Stimulated activated CD8-positive, alpha-beta memory T cell treated with anti-CD3 and anti-CD28 coated beads, Interleukin-12 subunit alpha, Interleukin-12 subunit beta, amount 100 ng/mL, for 1 hour (primary cell): Measurements from ENCODE around the gene HTT.
A peak's percentile ranks its signal among the peaks of the same experiment; 100 is the strongest.
"Not testable (repeated sequence)": the region's sequence is repeated elsewhere in the genome, so short reads cannot be mapped to it uniquely, and the experiment has no call there.

Experiments
- DNase-seq: peaks from one replicate; pipeline ENCODE4 v3.0.0-alpha.2; 2020; ENCODE audit warnings: low read depth

HTT gene

GRCh38 chr4:3046162-3046561, 28.3 kb upstream of the HTT start:
- no peak for DNase-seq

- no peak for DNase-seq
Observed at GRCh38 chr4:3046623-3047022, 27.9 kb upstream of the HTT start.

- peak; percentile 44 for DNase-seq
Observed at GRCh38 chr4:3047464-3048286, 26.8 kb upstream of the HTT start.

GRCh38 chr4:3051141-3051897, 23.2 kb upstream of the HTT start:
- not testable (repeated sequence) for DNase-seq

- no peak for DNase-seq
Observed at GRCh38 chr4:3054169-3054759, 20.2 kb upstream of the HTT start.

- no peak for DNase-seq
Observed at GRCh38 chr4:3059943-3060342, 14.5 kb upstream of the HTT start.

GRCh38 chr4:3060946-3061345, 13.5 kb upstream of the HTT start:
- no peak for DNase-seq

GRCh38 chr4:3062471-3062870, 12.0 kb upstream of the HTT start:
- DNase-seq = no peak

- no peak for DNase-seq
Observed at GRCh38 chr4:3065551-3065950, 8.9 kb upstream of the HTT start.

- no peak for DNase-seq
Observed at GRCh38 chr4:3066836-3067400, 7.6 kb upstream of the HTT start.

- DNase-seq = no peak
Observed at GRCh38 chr4:3067473-3068001, 6.9 kb upstream of the HTT start.

GRCh38 chr4:3069661-3070199, 4.8 kb upstream of the HTT start:
- no peak for DNase-seq

GRCh38 chr4:3070709-3071500, 3.6 kb upstream of the HTT start:
- no peak for DNase-seq

- DNase-seq = no peak
Observed at GRCh38 chr4:3071811-3072210, 2.7 kb upstream of the HTT start.

DNA sequence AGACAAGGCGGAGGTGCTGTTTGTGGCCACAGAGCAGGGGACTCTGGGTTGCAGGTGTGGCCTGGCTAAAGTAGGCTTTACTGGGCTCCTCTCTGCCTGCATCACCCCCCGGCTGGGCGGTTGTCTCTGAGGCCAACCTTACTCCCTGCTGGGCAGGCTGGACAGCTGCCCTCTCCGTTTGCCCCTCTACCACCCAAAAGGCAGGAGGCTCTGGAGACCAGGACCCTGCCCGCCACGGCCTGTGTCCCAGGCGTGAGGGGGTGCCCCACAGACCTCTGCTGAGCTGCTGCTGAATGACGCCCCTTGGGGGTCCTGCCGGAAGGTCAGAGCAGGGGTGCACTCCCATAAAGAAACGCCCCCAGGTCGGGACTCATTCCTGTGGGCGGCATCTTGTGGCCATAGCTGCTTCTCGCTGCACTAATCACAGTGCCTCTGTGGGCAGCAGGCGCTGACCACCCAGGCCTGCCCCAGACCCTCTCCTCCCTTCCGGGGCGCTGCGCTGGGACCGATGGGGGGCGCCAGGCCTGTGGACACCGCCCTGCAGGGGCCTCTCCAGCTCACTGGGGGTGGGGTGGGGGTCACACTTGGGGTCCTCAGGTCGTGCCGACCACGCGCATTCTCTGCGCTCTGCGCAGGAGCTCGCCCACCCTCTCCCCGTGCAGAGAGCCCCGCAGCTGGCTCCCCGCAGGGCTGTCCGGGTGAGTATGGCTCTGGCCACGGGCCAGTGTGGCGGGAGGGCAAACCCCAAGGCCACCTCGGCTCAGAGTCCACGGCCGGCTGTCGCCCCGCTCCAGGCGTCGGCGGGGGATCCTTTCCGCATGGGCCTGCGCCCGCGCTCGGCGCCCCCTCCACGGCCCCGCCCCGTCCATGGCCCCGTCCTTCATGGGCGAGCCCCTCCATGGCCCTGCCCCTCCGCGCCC, 1.1 kb upstream of the HTT start:
- no peak for DNase-seq

DNA sequence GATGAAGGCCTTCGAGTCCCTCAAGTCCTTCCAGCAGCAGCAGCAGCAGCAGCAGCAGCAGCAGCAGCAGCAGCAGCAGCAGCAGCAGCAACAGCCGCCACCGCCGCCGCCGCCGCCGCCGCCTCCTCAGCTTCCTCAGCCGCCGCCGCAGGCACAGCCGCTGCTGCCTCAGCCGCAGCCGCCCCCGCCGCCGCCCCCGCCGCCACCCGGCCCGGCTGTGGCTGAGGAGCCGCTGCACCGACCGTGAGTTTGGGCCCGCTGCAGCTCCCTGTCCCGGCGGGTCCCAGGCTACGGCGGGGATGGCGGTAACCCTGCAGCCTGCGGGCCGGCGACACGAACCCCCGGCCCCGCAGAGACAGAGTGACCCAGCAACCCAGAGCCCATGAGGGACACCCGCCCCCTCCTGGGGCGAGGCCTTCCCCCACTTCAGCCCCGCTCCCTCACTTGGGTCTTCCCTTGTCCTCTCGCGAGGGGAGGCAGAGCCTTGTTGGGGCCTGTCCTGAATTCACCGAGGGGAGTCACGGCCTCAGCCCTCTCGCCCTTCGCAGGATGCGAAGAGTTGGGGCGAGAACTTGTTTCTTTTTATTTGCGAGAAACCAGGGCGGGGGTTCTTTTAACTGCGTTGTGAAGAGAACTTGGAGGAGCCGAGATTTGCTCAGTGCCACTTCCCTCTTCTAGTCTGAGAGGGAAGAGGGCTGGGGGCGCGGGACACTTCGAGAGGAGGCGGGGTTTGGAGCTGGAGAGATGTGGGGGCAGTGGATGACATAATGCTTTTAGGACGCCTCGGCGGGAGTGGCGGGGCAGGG, 568 bp downstream of the HTT start:
- no peak for DNase-seq

DNA sequence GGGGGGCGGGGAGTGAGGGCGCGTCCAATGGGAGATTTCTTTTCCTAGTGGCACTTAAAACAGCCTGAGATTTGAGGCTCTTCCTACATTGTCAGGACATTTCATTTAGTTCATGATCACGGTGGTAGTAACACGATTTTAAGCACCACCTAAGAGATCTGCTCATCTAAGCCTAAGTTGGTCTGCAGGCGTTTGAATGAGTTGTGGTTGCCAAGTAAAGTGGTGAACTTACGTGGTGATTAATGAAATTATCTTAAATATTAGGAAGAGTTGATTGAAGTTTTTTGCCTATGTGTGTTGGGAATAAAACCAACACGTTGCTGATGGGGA, 1.1 kb downstream of the HTT start:
- no peak for DNase-seq

DNA sequence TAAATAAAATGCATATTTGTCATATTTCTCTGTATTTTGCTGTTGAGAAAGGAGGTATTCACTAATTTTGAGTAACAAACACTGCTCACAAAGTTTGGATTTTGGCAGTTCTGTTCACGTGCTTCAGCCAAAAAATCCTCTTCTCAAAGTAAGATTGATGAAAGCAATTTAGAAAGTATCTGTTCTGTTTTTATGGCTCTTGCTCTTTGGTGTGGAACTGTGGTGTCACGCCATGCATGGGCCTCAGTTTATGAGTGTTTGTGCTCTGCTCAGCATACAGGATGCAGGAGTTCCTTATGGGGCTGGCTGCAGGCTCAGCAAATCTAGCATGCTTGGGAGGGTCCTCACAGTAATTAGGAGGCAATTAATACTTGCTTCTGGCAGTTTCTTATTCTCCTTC, 3.3 kb downstream of the HTT start:
- DNase-seq = no peak

GRCh38 chr4:3079694-3080123, 5.2 kb downstream of the HTT start:
- no peak for DNase-seq
